GM23338 (cell line): ENCODE results near the gene LMNA. TPM values are rescaled to one million over a fixed set of nuclear protein-coding genes. Genes with fewer than 3 reads are reported as not detected.

Experiments used
- ATAC-seq: fragments of 200-7000 bp; cut with Tn5 transposase; 3 replicates; pipeline ENCODE4 v1.9.1; 2020
- DNase-seq: peaks from one replicate; pipeline ENCODE4 v3.0.0-alpha.2; 2015; ENCODE audit warnings: low spot score
- H2AFZ ChIP-seq: fragments of 200-600 bp; sonication (generic); 2 replicates; pipeline ENCODE4 v1.8.0; 2016; ENCODE audit warnings: antibody characterized with exemption, mild to moderate bottlenecking, moderate library complexity
- H3F3A ChIP-seq: fragments of 200-600 bp; sonication (generic); replicated peaks from 2 replicates; pipeline ENCODE4 v1.8.0; 2017; ENCODE audit warnings: antibody characterized with exemption, mixed run types, low read depth
- H3K27ac ChIP-seq: fragments of 200-600 bp; sonication (generic); 2 replicates; pipeline ENCODE4 v1.6.1; 2016; ENCODE audit warnings: low read depth
- H3K27me3 ChIP-seq: fragments of 200-600 bp; sonication (generic); 2 replicates; pipeline ENCODE4 v1.8.0; 2016; ENCODE audit warnings: mild to moderate bottlenecking, mixed run types, moderate library complexity; ENCODE audit not compliant: insufficient read depth
- H3K36me3 ChIP-seq: fragments of 200-600 bp; sonication (generic); 2 replicates; pipeline ENCODE4 v1.8.0; 2016; ENCODE audit warnings: mild to moderate bottlenecking; ENCODE audit not compliant: insufficient read depth
- H3K4me1 ChIP-seq: fragments of 200-600 bp; sonication (generic); 2 replicates; pipeline ENCODE4 v1.8.0; 2016; ENCODE audit warnings: mild to moderate bottlenecking, moderate library complexity; ENCODE audit not compliant: insufficient read depth
- H3K4me2 ChIP-seq: fragments of 200-600 bp; sonication (generic); 2 replicates; pipeline ENCODE4 v1.7.1; 2017; ENCODE audit warnings: mixed run types
- H3K4me3 ChIP-seq: fragments of 200-600 bp; sonication (generic); 2 replicates; pipeline ENCODE4 v1.6.1; 2016; ENCODE audit warnings: mixed run types
- H3K79me2 ChIP-seq: fragments of 200-600 bp; sonication (generic); replicated peaks from 2 replicates; pipeline ENCODE4 v1.8.0; 2017; ENCODE audit warnings: mild to moderate bottlenecking; ENCODE audit not compliant: insufficient read depth
- H3K9me2 ChIP-seq: fragments of 200-600 bp; sonication (generic); 2 replicates; pipeline ENCODE4 v1.8.0; 2017; ENCODE audit not compliant: insufficient read depth
- H4K20me1 ChIP-seq: fragments of 200-600 bp; sonication (generic); replicated peaks from 2 replicates; pipeline ENCODE4 v1.8.0; 2017; ENCODE audit warnings: mild to moderate bottlenecking; ENCODE audit not compliant: insufficient read depth
- H3K27ac Mint-ChIP-seq: 2 replicates; pipeline ENCODE4 v1.8.0; 2020; ENCODE audit warnings: inconsistent platforms, mild to moderate bottlenecking, moderate library complexity, mixed read lengths
- H3K27me3 Mint-ChIP-seq: 3 replicates; pipeline ENCODE4 v1.8.0; 2022; ENCODE audit warnings: low read depth, mild to moderate bottlenecking, moderate library complexity, mixed read lengths, inconsistent platforms; ENCODE audit not compliant: insufficient read depth, poor library complexity
- H3K36me3 Mint-ChIP-seq: 3 replicates; pipeline ENCODE4 v1.8.0; 2021; ENCODE audit warnings: low read depth, mild to moderate bottlenecking, inconsistent platforms, moderate library complexity, mixed read lengths
- H3K4me1 Mint-ChIP-seq: 3 replicates; pipeline ENCODE4 v1.8.0; 2020; ENCODE audit warnings: mild to moderate bottlenecking, inconsistent platforms, mixed read lengths
- H3K4me3 Mint-ChIP-seq: 3 replicates; pipeline ENCODE4 v1.8.0; 2021; ENCODE audit warnings: moderate library complexity, mild to moderate bottlenecking, inconsistent platforms, mixed read lengths
- H3K9me3 Mint-ChIP-seq: 3 replicates; pipeline ENCODE4 v1.8.0; 2020; ENCODE audit warnings: moderate library complexity, mild to moderate bottlenecking, inconsistent platforms, mixed read lengths
- EZH2 ChIP-seq: fragments of 200-600 bp; sonication (generic); IDR thresholded peaks from one replicate; pipeline ENCODE4 v1.8.0; 2017; ENCODE audit warnings: antibody characterized with exemption, mild to moderate bottlenecking, low read depth; ENCODE audit not compliant: unreplicated experiment
- JUNB ChIP-seq: IDR thresholded peaks from one replicate; pipeline ENCODE4 v1.6.1; 2016; ENCODE audit warnings: antibody characterized with exemption; ENCODE audit not compliant: unreplicated experiment
- POLR2AphosphoS5 ChIP-seq: IDR thresholded peaks from 2 replicates; pipeline ENCODE4 v1.6.1; 2016; ENCODE audit warnings: antibody characterized with exemption, low read depth
- ZNF114 ChIP-seq: fragments of 250-450 bp; sonication (Bioruptor Pico); IDR thresholded peaks from 2 replicates; pipeline ENCODE4 v1.5.0; 2020; ENCODE audit warnings: mild to moderate bottlenecking, moderate library complexity
- polyA plus RNA-seq: library from polyadenylated mRNA; unstranded; fragments of >200 nt; fragmentation: Nextera tagmentation; extraction: Ambion mirVana; gene quantifications from 2 replicates; pipeline ENCODE4 v1.2.1, GENCODE V29; 2016
- total RNA-seq: library from RNA; depleted of rRNA; stranded (reverse); fragments of >200 nt; shearing (Covaris generic); gene quantifications from 2 replicates; pipeline ENCODE4 v1.2.3, GENCODE V29; 2014
- TF ChIP-seq, protein P1 (sequence below): IDR thresholded peaks from one replicate; pipeline ENCODE4 v1.6.1; 2018; ENCODE audit warnings: antibody characterized with exemption; ENCODE audit not compliant: unreplicated experiment
- TF ChIP-seq, protein P2 (sequence below): IDR thresholded peaks from 2 replicates; pipeline ENCODE4 v1.6.1; 2016; ENCODE audit warnings: antibody characterized with exemption
- TF ChIP-seq, protein P3 (sequence below), 2 experiments: fragments of 200-600 bp in 1 of 2; sonication (generic) in 1 of 2; conservative IDR thresholded peaks; 2 replicates each; pipeline versions ENCODE4 v1.5.1 to v1.6.1; 2016 to 2017; ENCODE audit warnings: antibody characterized with exemption in 2 of 2, low read depth in 2 of 2, mild to moderate bottlenecking in 2 of 2, moderate library complexity in 1 of 2

LMNA gene
- total and polyA plus RNA-seq, 2 experiments from 2014 or later: 35.5 to 56.3 TPM

DNA sequence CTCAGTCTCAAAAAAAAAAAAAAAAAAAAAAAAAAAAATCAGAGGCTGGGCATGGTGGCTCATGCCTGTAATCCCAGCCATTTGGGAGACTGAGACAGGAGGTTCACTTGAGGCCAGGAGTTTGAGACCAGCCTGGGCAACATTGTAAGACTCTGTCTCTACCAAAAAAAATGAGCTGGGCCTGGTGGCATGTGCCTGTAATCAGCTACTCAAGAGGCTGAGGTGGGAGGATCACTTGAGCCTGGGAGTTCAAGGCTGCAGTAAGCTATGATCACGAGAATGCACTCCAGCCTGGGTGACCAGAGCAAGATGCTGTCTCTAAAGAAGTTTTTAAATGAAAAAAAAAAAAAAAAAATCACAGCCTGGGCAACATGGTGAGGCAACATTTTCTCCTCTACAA is 49.2 kb downstream of the LMNA start:
- Histone ChIP-seq H3K4me1 (peaks cover 17% of the 10 kb centered on the region), H3K9me2 (no peaks in the 10 kb centered on the region), H3K27me3 (no peaks in the 10 kb centered on the region), H3K36me3 (no peaks in the 10 kb centered on the region), H3K27ac (no peak overlapping the region), H3K79me2 (no peaks in the 10 kb centered on the region), H3K4me2 (no peak overlapping the region), H2AFZ (no peak overlapping the region), H4K20me1 (no peaks in the 10 kb centered on the region), H3K4me3 (no peak overlapping the region), H3F3A (peaks cover 4% of the 10 kb centered on the region; the same call in 1 of the 2 replicates)
- no peak for TF ChIP-seq EZH2
- TF ChIP-seq, protein P1, sequence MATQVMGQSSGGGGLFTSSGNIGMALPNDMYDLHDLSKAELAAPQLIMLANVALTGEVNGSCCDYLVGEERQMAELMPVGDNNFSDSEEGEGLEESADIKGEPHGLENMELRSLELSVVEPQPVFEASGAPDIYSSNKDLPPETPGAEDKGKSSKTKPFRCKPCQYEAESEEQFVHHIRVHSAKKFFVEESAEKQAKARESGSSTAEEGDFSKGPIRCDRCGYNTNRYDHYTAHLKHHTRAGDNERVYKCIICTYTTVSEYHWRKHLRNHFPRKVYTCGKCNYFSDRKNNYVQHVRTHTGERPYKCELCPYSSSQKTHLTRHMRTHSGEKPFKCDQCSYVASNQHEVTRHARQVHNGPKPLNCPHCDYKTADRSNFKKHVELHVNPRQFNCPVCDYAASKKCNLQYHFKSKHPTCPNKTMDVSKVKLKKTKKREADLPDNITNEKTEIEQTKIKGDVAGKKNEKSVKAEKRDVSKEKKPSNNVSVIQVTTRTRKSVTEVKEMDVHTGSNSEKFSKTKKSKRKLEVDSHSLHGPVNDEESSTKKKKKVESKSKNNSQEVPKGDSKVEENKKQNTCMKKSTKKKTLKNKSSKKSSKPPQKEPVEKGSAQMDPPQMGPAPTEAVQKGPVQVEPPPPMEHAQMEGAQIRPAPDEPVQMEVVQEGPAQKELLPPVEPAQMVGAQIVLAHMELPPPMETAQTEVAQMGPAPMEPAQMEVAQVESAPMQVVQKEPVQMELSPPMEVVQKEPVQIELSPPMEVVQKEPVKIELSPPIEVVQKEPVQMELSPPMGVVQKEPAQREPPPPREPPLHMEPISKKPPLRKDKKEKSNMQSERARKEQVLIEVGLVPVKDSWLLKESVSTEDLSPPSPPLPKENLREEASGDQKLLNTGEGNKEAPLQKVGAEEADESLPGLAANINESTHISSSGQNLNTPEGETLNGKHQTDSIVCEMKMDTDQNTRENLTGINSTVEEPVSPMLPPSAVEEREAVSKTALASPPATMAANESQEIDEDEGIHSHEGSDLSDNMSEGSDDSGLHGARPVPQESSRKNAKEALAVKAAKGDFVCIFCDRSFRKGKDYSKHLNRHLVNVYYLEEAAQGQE: no peak
- TF ChIP-seq, protein P2, sequence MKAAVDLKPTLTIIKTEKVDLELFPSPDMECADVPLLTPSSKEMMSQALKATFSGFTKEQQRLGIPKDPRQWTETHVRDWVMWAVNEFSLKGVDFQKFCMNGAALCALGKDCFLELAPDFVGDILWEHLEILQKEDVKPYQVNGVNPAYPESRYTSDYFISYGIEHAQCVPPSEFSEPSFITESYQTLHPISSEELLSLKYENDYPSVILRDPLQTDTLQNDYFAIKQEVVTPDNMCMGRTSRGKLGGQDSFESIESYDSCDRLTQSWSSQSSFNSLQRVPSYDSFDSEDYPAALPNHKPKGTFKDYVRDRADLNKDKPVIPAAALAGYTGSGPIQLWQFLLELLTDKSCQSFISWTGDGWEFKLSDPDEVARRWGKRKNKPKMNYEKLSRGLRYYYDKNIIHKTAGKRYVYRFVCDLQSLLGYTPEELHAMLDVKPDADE: no peak
- TF ChIP-seq, protein P3, sequence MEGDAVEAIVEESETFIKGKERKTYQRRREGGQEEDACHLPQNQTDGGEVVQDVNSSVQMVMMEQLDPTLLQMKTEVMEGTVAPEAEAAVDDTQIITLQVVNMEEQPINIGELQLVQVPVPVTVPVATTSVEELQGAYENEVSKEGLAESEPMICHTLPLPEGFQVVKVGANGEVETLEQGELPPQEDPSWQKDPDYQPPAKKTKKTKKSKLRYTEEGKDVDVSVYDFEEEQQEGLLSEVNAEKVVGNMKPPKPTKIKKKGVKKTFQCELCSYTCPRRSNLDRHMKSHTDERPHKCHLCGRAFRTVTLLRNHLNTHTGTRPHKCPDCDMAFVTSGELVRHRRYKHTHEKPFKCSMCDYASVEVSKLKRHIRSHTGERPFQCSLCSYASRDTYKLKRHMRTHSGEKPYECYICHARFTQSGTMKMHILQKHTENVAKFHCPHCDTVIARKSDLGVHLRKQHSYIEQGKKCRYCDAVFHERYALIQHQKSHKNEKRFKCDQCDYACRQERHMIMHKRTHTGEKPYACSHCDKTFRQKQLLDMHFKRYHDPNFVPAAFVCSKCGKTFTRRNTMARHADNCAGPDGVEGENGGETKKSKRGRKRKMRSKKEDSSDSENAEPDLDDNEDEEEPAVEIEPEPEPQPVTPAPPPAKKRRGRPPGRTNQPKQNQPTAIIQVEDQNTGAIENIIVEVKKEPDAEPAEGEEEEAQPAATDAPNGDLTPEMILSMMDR (conservative IDR thresholded peaks at IDR 0.05; ENCODE audit: low read depth in 2 of 2): no peak
- Mint-ChIP-seq H3K9me3 (no peaks in the 10 kb centered on the region), H3K4me1 (peaks cover 16% of the 10 kb centered on the region), H3K27ac (no peak overlapping the region), H3K27me3 (peaks cover 7% of the 10 kb centered on the region), H3K4me3 (no peak overlapping the region), H3K36me3 (peaks cover 4% of the 10 kb centered on the region; the same call in 1 of the 3 replicates)
- DNase-seq: no peak
- ATAC-seq: no peak

DNA sequence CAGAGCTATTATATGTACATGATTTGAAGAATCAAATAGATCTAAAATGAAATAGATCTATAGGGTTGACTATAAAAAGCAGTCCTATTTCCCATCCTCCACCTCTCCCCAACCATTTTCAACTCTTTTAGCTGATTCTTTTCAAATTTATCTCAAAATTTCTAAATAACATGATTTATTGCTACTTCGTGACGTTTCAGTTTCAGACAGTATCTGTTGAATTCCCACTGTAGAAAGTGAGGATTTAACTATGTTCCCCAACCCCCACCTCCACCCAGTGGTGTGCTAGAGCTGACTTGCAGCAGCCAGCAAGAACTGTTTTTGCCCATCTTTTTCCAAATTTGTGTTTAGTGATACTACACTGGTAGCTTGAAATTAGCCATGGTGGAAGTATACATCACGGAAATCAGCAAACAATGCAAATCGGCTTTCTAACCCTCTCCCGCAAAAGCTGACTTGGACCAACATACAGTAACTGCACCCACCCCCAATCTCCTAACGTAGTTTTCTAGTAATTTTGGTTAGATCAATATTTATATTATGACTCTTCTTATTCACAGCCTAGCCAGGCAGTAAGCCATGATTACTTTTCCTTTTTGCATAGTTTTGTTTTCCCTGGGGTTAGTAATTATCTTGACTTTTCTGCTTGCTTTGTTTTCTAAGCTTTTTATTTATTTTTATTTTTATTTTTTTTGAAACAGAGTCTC is 49.8 kb downstream of the LMNA start:
- TF ChIP-seq ZNF114 (CRISPR knock-in tag) (no peak), JUNB (no peak), POLR2AphosphoS5 (no peak)
- H2AFZ ChIP-seq: no peak overlapping the region
- H3K4me2 ChIP-seq: no peak overlapping the region
- Mint-ChIP-seq H3K4me3 (no peak overlapping the region), H3K27ac (no peak overlapping the region), H3K27me3 (peaks cover 7% of the 10 kb centered on the region), H3K4me1 (peaks cover 18% of the 10 kb centered on the region), H3K9me3 (no peaks in the 10 kb centered on the region), H3K36me3 (peaks cover 4% of the 10 kb centered on the region; the same call in 1 of the 3 replicates)
- H3K27me3 ChIP-seq: no peaks in the 10 kb centered on the region
- no peaks in the 10 kb centered on the region for H3K9me2 ChIP-seq
- H3F3A ChIP-seq: peaks cover 4% of the 10 kb centered on the region; the same call in 1 of the 2 replicates
- no peak overlapping the region for H3K27ac ChIP-seq
- ATAC-seq (no peak), DNase-seq (no peak)
- H4K20me1 ChIP-seq: no peaks in the 10 kb centered on the region
- peaks cover 20% of the 10 kb centered on the region for H3K4me1 ChIP-seq
- no peaks in the 10 kb centered on the region for H3K36me3 ChIP-seq
- no peaks in the 10 kb centered on the region for H3K79me2 ChIP-seq
- H3K4me3 ChIP-seq: no peak overlapping the region
